SK-N-SH treated with all-trans-retinoic acid at 6 μM for 48 hours (cell line): ENCODE data around the gene PUSL1.

Experiments used
- ATAC-seq: fragments of 200-7000 bp; cut with Tn5 transposase; 3 replicates; pipeline ENCODE4 v1.9.1; 2020; ENCODE audit warnings: mild to moderate bottlenecking, moderate library complexity
- ARNTL ChIP-seq: fragments of 450-650 bp; formaldehyde crosslinking; IDR thresholded peaks from 2 replicates; pipeline ENCODE4 v1.5.0; 2020; ENCODE audit warnings: low read depth, mild to moderate bottlenecking, moderate library complexity, borderline replicate concordance
- BACH2 ChIP-seq: fragments of 250-450 bp; sonication (Bioruptor Pico); IDR thresholded peaks from 2 replicates; pipeline ENCODE4 v1.9.0; 2021; ENCODE audit warnings: mild to moderate bottlenecking, borderline replicate concordance
- CSRNP3 ChIP-seq: fragments of 250-450 bp; sonication (Bioruptor Pico); IDR thresholded peaks from 2 replicates; pipeline ENCODE4 v1.5.1; 2021; ENCODE audit warnings: mild to moderate bottlenecking, moderate library complexity
- ESRRG ChIP-seq: fragments of 250-450 bp; sonication (Bioruptor Pico); IDR thresholded peaks from 2 replicates; pipeline ENCODE4 v1.6.1; 2021; ENCODE audit warnings: mild to moderate bottlenecking
- GLIS3 ChIP-seq: fragments of 250-450 bp; sonication (Bioruptor Pico); IDR thresholded peaks from 2 replicates; pipeline ENCODE4 v1.5.0; 2020; ENCODE audit warnings: mild to moderate bottlenecking, moderate library complexity
- ISL1 ChIP-seq: fragments of 250-450 bp; sonication (Bioruptor Pico); IDR thresholded peaks from 2 replicates; pipeline ENCODE4 v2.1.2; 2022; ENCODE audit warnings: mild to moderate bottlenecking, moderate library complexity
- OSR1 ChIP-seq: fragments of 250-450 bp; sonication (Bioruptor Pico); IDR thresholded peaks from 2 replicates; pipeline ENCODE4 v1.8.0; 2022; ENCODE audit warnings: moderate library complexity, mild to moderate bottlenecking, inconsistent platforms
- POU6F1 ChIP-seq: fragments of 250-450 bp; sonication (Bioruptor Pico); IDR thresholded peaks from 2 replicates; pipeline ENCODE4 v1.8.0; 2021; ENCODE audit warnings: low read depth, mild to moderate bottlenecking, moderate library complexity, borderline replicate concordance
- PPARA ChIP-seq: fragments of 250-450 bp; sonication (Bioruptor Pico); IDR thresholded peaks from 2 replicates; pipeline ENCODE4 v1.5.0; 2020; ENCODE audit warnings: mild to moderate bottlenecking, borderline replicate concordance
- RARB ChIP-seq: fragments of 250-450 bp; sonication (Bioruptor Pico); IDR thresholded peaks from 2 replicates; pipeline ENCODE4 v1.8.0; 2021; ENCODE audit warnings: mild to moderate bottlenecking, moderate library complexity
- SNAI2 ChIP-seq: fragments of 250-450 bp; sonication (Bioruptor Pico); IDR thresholded peaks from 2 replicates; pipeline ENCODE4 v1.5.0; 2020; ENCODE audit warnings: mild to moderate bottlenecking, moderate library complexity
- TOX ChIP-seq: fragments of 250-450 bp; sonication (Bioruptor Pico); IDR thresholded peaks from 2 replicates; pipeline ENCODE4 v1.8.0; 2021; ENCODE audit warnings: mild to moderate bottlenecking, moderate library complexity, borderline replicate concordance
- ZC3H10 ChIP-seq: fragments of 250-450 bp; sonication (Bioruptor Pico); IDR thresholded peaks from 2 replicates; pipeline ENCODE4 v1.5.1; 2021; ENCODE audit warnings: mild to moderate bottlenecking, moderate library complexity
- ZFP3 ChIP-seq: fragments of 250-450 bp; sonication (Bioruptor Pico); IDR thresholded peaks from 2 replicates; pipeline ENCODE4 v1.5.0; 2020; ENCODE audit warnings: mild to moderate bottlenecking, moderate library complexity
- ZNF565 ChIP-seq: fragments of 450-650 bp; formaldehyde crosslinking; conservative IDR thresholded peaks from 2 replicates; pipeline ENCODE4 v1.5.0; 2020; ENCODE audit warnings: low read depth, mild to moderate bottlenecking, moderate library complexity
- ZNF70 ChIP-seq: fragments of 450-650 bp; formaldehyde crosslinking; IDR thresholded peaks from 2 replicates; pipeline ENCODE4 v1.5.0; 2020; ENCODE audit warnings: mild to moderate bottlenecking, moderate library complexity
- ZNF8 ChIP-seq: fragments of 450-650 bp; formaldehyde crosslinking; IDR thresholded peaks from 2 replicates; pipeline ENCODE4 v1.5.0; 2020; ENCODE audit warnings: mild to moderate bottlenecking, moderate library complexity
- TF ChIP-seq, protein P1 (sequence below): fragments of 250-450 bp; sonication (Bioruptor Pico); IDR thresholded peaks from 2 replicates; pipeline ENCODE4 v1.5.0; 2020; ENCODE audit warnings: mild to moderate bottlenecking, moderate library complexity
- TF ChIP-seq, protein P2 (sequence below): fragments of 250-450 bp; sonication (Bioruptor Pico); IDR thresholded peaks from 2 replicates; pipeline ENCODE4 v1.5.1; 2020; ENCODE audit warnings: low read depth, mild to moderate bottlenecking, moderate library complexity
- TF ChIP-seq, protein P3 (sequence below): fragments of 250-450 bp; sonication (Bioruptor Pico); IDR thresholded peaks from 2 replicates; pipeline ENCODE4 v1.8.0; 2020; ENCODE audit warnings: mild to moderate bottlenecking, moderate library complexity, borderline replicate concordance

Gene PUSL1

GRCh38 chr1:1268284-1268682 lies 40.1 kb upstream of the PUSL1 start:
- no peak for ATAC-seq
- TF ChIP-seq PPARA (CRISPR knock-in tag) = no peak
- no peak for TF ChIP-seq TOX (CRISPR knock-in tag)
- TF ChIP-seq ZNF8 (CRISPR knock-in tag) = no peak
- TF ChIP-seq SNAI2 = no peak
- TF ChIP-seq, protein P1, sequence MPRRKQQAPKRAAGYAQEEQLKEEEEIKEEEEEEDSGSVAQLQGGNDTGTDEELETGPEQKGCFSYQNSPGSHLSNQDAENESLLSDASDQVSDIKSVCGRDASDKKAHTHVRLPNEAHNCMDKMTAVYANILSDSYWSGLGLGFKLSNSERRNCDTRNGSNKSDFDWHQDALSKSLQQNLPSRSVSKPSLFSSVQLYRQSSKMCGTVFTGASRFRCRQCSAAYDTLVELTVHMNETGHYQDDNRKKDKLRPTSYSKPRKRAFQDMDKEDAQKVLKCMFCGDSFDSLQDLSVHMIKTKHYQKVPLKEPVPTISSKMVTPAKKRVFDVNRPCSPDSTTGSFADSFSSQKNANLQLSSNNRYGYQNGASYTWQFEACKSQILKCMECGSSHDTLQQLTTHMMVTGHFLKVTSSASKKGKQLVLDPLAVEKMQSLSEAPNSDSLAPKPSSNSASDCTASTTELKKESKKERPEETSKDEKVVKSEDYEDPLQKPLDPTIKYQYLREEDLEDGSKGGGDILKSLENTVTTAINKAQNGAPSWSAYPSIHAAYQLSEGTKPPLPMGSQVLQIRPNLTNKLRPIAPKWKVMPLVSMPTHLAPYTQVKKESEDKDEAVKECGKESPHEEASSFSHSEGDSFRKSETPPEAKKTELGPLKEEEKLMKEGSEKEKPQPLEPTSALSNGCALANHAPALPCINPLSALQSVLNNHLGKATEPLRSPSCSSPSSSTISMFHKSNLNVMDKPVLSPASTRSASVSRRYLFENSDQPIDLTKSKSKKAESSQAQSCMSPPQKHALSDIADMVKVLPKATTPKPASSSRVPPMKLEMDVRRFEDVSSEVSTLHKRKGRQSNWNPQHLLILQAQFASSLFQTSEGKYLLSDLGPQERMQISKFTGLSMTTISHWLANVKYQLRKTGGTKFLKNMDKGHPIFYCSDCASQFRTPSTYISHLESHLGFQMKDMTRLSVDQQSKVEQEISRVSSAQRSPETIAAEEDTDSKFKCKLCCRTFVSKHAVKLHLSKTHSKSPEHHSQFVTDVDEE (CRISPR knock-in tag) = no peak

DNA sequence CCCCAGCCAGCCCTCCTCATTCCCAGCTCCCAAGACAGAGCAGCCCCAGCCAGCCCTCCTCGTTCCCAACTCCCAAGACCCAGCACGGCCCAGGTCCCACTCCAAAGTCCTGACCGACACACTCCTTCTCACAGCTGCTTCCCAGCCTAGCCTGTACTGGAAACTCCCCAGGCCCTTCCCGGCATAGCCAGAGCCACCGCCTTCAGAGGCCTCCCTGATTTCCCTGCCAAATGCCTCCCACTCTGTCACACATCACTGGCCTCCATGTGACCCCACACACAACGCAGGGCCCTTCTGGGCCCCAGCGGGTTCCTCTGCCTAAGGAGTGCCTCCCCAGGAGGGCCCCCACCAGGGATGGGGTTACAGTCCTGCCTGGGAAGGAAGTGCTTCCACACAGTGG lies 37.6 kb upstream of the PUSL1 start:
- TF ChIP-seq GLIS3 (CRISPR knock-in tag) (no peak), OSR1 (CRISPR knock-in tag) (no peak), PPARA (CRISPR knock-in tag) (no peak), ESRRG (CRISPR knock-in tag) (no peak), ZNF8 (CRISPR knock-in tag) (no peak), RARB (CRISPR knock-in tag) (no peak), ZC3H10 (CRISPR knock-in tag) (no peak), TOX (CRISPR knock-in tag) (no peak), BACH2 (CRISPR knock-in tag) (no peak), POU6F1 (CRISPR knock-in tag) (no peak), ISL1 (no peak), ZNF70 (CRISPR knock-in tag) (no peak), CSRNP3 (CRISPR knock-in tag) (no peak), ARNTL (CRISPR knock-in tag) (no peak), ZFP3 (CRISPR knock-in tag) (no peak), ZNF565 (CRISPR knock-in tag) (no peak)
- TF ChIP-seq, protein P2, sequence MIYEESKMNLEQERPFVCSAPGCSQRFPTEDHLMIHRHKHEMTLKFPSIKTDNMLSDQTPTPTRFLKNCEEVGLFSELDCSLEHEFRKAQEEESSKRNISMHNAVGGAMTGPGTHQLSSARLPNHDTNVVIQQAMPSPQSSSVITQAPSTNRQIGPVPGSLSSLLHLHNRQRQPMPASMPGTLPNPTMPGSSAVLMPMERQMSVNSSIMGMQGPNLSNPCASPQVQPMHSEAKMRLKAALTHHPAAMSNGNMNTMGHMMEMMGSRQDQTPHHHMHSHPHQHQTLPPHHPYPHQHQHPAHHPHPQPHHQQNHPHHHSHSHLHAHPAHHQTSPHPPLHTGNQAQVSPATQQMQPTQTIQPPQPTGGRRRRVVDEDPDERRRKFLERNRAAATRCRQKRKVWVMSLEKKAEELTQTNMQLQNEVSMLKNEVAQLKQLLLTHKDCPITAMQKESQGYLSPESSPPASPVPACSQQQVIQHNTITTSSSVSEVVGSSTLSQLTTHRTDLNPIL (CRISPR knock-in tag) = no peak
- TF ChIP-seq, protein P3, sequence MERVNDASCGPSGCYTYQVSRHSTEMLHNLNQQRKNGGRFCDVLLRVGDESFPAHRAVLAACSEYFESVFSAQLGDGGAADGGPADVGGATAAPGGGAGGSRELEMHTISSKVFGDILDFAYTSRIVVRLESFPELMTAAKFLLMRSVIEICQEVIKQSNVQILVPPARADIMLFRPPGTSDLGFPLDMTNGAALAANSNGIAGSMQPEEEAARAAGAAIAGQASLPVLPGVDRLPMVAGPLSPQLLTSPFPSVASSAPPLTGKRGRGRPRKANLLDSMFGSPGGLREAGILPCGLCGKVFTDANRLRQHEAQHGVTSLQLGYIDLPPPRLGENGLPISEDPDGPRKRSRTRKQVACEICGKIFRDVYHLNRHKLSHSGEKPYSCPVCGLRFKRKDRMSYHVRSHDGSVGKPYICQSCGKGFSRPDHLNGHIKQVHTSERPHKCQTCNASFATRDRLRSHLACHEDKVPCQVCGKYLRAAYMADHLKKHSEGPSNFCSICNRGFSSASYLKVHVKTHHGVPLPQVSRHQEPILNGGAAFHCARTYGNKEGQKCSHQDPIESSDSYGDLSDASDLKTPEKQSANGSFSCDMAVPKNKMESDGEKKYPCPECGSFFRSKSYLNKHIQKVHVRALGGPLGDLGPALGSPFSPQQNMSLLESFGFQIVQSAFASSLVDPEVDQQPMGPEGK = no peak
- TF ChIP-seq, all 23 proteins: peak for 0
- ATAC-seq = no peak

GRCh38 chr1:1272341-1273208 lies 35.8 kb upstream of the PUSL1 start:
- no peak for ATAC-seq
- TF ChIP-seq TOX (CRISPR knock-in tag) = no peak
- TF ChIP-seq ZNF70 (CRISPR knock-in tag) = no peak
- TF ChIP-seq, protein P3 = no peak
- TF ChIP-seq, all 23 proteins: peak for 0
